HG02981 (cell line): ENCODE measurements around the gene SKA3.

ENCODE experiments used
- ATAC-seq: cut with Tn5 transposase; IDR thresholded peaks from one replicate; pipeline ENCODE4 v1.9.1; 2021; ENCODE audit warnings: mild to moderate bottlenecking, moderate library complexity; ENCODE audit not compliant: unreplicated experiment

Gene SKA3

GRCh38 chr13:21117104-21117809 is 59.1 kb downstream of the SKA3 start:
- no peak for ATAC-seq

GRCh38 chr13:21116141-21116540 is 60.2 kb downstream of the SKA3 start:
- no peak for ATAC-seq

- ATAC-seq = no peak
These were observed 61.1 kb downstream of the SKA3 start for GRCh38 chr13:21115231-21115630.

GRCh38 chr13:21111546-21111945 is 64.8 kb downstream of the SKA3 start:
- no peak for ATAC-seq

- no peak for ATAC-seq
These were observed 67.2 kb downstream of the SKA3 start for GRCh38 chr13:21109168-21109567.

- no peak for ATAC-seq
These were observed 70.3 kb downstream of the SKA3 start for GRCh38 chr13:21106089-21106488.

- ATAC-seq = no peak
These were observed 71.9 kb downstream of the SKA3 start for GRCh38 chr13:21104199-21105019.
